GM18508 (cell line): ENCODE measurements around the gene XIAP.
"Not testable (repeated sequence)": the region's sequence is repeated elsewhere in the genome, so short reads cannot be mapped to it uniquely, and the experiment has no call there.

Experiments used
- ATAC-seq: cut with Tn5 transposase; IDR thresholded peaks from one replicate; pipeline ENCODE4 v1.9.1; 2021; ENCODE audit warnings: moderate number of reproducible peaks; ENCODE audit not compliant: insufficient read depth, unreplicated experiment

XIAP gene

GRCh38 chrX:123859846-123860838, at the start of gene XIAP:
Gene XIAP (plus strand): TSS chrX:123860053. CDS start chrX:123885663, 25,610 bp downstream.
- ATAC-seq: peak; percentile 57

GRCh38 chrX:123814343-123814742, 45.5 kb upstream of the XIAP start:
- ATAC-seq: no peak

GRCh38 chrX:123814934-123815394, 44.9 kb upstream of the XIAP start:
- ATAC-seq: not testable (repeated sequence)

GRCh38 chrX:123817288-123817894, 42.5 kb upstream of the XIAP start:
- no peak for ATAC-seq

- ATAC-seq: no peak
These were observed 41.6 kb upstream of the XIAP start for GRCh38 chrX:123818243-123818642.

- no peak for ATAC-seq
These were observed 36.9 kb upstream of the XIAP start for GRCh38 chrX:123822965-123823364.

- peak; percentile 76 for ATAC-seq
These were observed 29.5 kb upstream of the XIAP start for GRCh38 chrX:123830309-123830708.

- ATAC-seq: peak; percentile 67
These were observed 26.5 kb upstream of the XIAP start for GRCh38 chrX:123833387-123833786.

GRCh38 chrX:123834116-123834515, 25.7 kb upstream of the XIAP start:
- no peak for ATAC-seq

- ATAC-seq: no peak
These were observed 24.0 kb upstream of the XIAP start for GRCh38 chrX:123835661-123836371.

- not testable (repeated sequence) for ATAC-seq
These were observed 14.7 kb upstream of the XIAP start for GRCh38 chrX:123845129-123845528.

- no peak for ATAC-seq
These were observed 13.2 kb upstream of the XIAP start for GRCh38 chrX:123846577-123847038.

- no peak for ATAC-seq
These were observed 12.8 kb upstream of the XIAP start for GRCh38 chrX:123847056-123847455.

- ATAC-seq: no peak
These were observed 10.8 kb upstream of the XIAP start for GRCh38 chrX:123849096-123849495.

- not testable (repeated sequence) for ATAC-seq
These were observed 9.9 kb upstream of the XIAP start for GRCh38 chrX:123849906-123850305.

- ATAC-seq: no peak
These were observed 8.8 kb upstream of the XIAP start for GRCh38 chrX:123851079-123851478.

- ATAC-seq: no peak
These were observed 5.5 kb upstream of the XIAP start for GRCh38 chrX:123854329-123854728.

GRCh38 chrX:123859409-123859845, 426 bp upstream of the XIAP start:
- ATAC-seq: peak; percentile 13

- no peak for ATAC-seq
These were observed 1.1 kb downstream of the XIAP start for GRCh38 chrX:123860983-123861382.

GRCh38 chrX:123869488-123869887, 9.6 kb downstream of the XIAP start:
- peak; percentile 47 for ATAC-seq
